GM12873 (cell line): ENCODE measurements around the gene CNTNAP2.

Experiments
- CTCF ChIP-seq: IDR thresholded peaks from 2 replicates; pipeline ENCODE4 v1.5.1; 2012; ENCODE audit warnings: low read depth, mild to moderate bottlenecking, moderate library complexity, low read length, control low read depth; ENCODE audit not compliant: insufficient read depth; ENCODE audit errors: missing control alignments

CNTNAP2 gene

GRCh38 chr7:147069771-147070170, 953.2 kb downstream of the CNTNAP2 start:
- no peak for TF ChIP-seq CTCF

GRCh38 chr7:147070886-147071285, 954.3 kb downstream of the CNTNAP2 start:
- TF ChIP-seq CTCF: no peak

GRCh38 chr7:147071536-147071935, 954.9 kb downstream of the CNTNAP2 start:
- no peak for TF ChIP-seq CTCF

- no peak for TF ChIP-seq CTCF
These were observed 961.7 kb downstream of the CNTNAP2 start for GRCh38 chr7:147078312-147078711.

GRCh38 chr7:147079083-147079482, 962.5 kb downstream of the CNTNAP2 start:
- no peak for TF ChIP-seq CTCF

GRCh38 chr7:147079921-147080420, 963.4 kb downstream of the CNTNAP2 start:
- no peak for TF ChIP-seq CTCF

GRCh38 chr7:147081117-147081516, 964.5 kb downstream of the CNTNAP2 start:
- TF ChIP-seq CTCF: no peak

GRCh38 chr7:147089051-147089461, 972.5 kb downstream of the CNTNAP2 start:
- TF ChIP-seq CTCF: no peak
